H1 (cell line): ENCODE data around the gene NBAS. TPM values are rescaled to one million over a fixed set of nuclear protein-coding genes. Genes with fewer than 3 reads are reported as not detected.

ENCODE experiments used
- CTCF ChIA-PET: fragments of 300-600 bp; sonication (Branson Sonifier 250); formaldehyde crosslinking; loops from one replicate; lab custom pipeline; 2021; ENCODE audit not compliant: partially characterized antibody; lab: Charles Lee
- POLR2A ChIA-PET: fragments of 300-600 bp; sonication (Branson Sonifier 250); formaldehyde crosslinking; loops from one replicate; lab custom pipeline; 2021; ENCODE audit warnings: inconsistent platforms; ENCODE audit not compliant: partially characterized antibody; lab: Charles Lee
- DNase-seq, 2 experiments: peaks; one replicate each; pipeline versions ENCODE4 v3.0.0 to v3.0.0-alpha.2; 2010 to 2022; ENCODE audit warnings: low spot score in 2 of 2, low read depth in 1 of 2, mixed read lengths in 1 of 2
- FAIRE-seq: peaks from 2 replicates; lab custom pipeline; 2011; peaks lifted over from hg19 to GRCh38; lab: Jason Lieb, UNC
- H2AFZ ChIP-seq: 2 replicates; pipeline ENCODE4 v1.8.1; 2012; ENCODE audit warnings: low read length, inconsistent platforms
- H2AK5ac ChIP-seq: 2 replicates; pipeline ENCODE4 v1.6.1; 2013; ENCODE audit warnings: low read depth, low read length
- H2BK120ac ChIP-seq: replicated peaks from 2 replicates; pipeline ENCODE3; 2013; ENCODE audit warnings: low read depth, low read length, inconsistent platforms
- H2BK12ac ChIP-seq: 2 replicates; pipeline ENCODE4 v1.6.1; 2013; ENCODE audit warnings: low read depth, low read length
- H2BK15ac ChIP-seq: 2 replicates; pipeline ENCODE4 v1.6.1; 2013; ENCODE audit warnings: low read length
- H2BK20ac ChIP-seq: 2 replicates; pipeline ENCODE4 v1.6.1; 2013; ENCODE audit warnings: low read length
- H2BK5ac ChIP-seq: 2 replicates; pipeline ENCODE4 v1.6.1; 2013; ENCODE audit warnings: low read depth, low read length
- H3K14ac ChIP-seq: 2 replicates; pipeline ENCODE4 v1.6.1; 2013; ENCODE audit warnings: inconsistent platforms; ENCODE audit not compliant: insufficient read length
- H3K18ac ChIP-seq: 2 replicates; pipeline ENCODE4 v1.6.1; 2013; ENCODE audit warnings: low read length; ENCODE audit errors: extremely low read depth
- H3K23ac ChIP-seq: 2 replicates; pipeline ENCODE4 v1.6.1; 2013; ENCODE audit warnings: inconsistent platforms; ENCODE audit not compliant: insufficient read length
- H3K23me2 ChIP-seq: 2 replicates; pipeline ENCODE4 v1.6.1; 2013; ENCODE audit warnings: low read depth, low read length
- H3K27ac ChIP-seq: 2 replicates; pipeline ENCODE4 v1.6.1; 2011; ENCODE audit warnings: low read depth, low read length, inconsistent platforms
- H3K27me3 ChIP-seq, 4 experiments: replicated peaks in 1 of 4; 1 replicate in 1 of 4; 2 replicates in 3 of 4; pipeline versions ENCODE4 v1.6.1 to v1.8.1; 2011 to 2013; ENCODE audit warnings: low read length in 3 of 4, mild to moderate bottlenecking in 3 of 4, inconsistent platforms in 2 of 4, mixed read lengths in 2 of 4, moderate library complexity in 1 of 4; ENCODE audit not compliant: control insufficient read depth in 3 of 4, insufficient read depth in 3 of 4; ENCODE audit errors: extremely low read depth in 1 of 4
- H3K36me3 ChIP-seq, 4 experiments: 2 replicates each; pipeline versions ENCODE4 v1.6.1 to v1.8.1; 2011 to 2013; ENCODE audit warnings: mild to moderate bottlenecking in 4 of 4, low read length in 3 of 4, moderate library complexity in 2 of 4, control low read depth in 1 of 4, inconsistent platforms in 1 of 4; ENCODE audit not compliant: insufficient read depth in 4 of 4, control insufficient read depth in 2 of 4
- H3K4ac ChIP-seq: replicated peaks from 2 replicates; pipeline ENCODE3; 2013; ENCODE audit warnings: low read length, low read depth, mixed read lengths, inconsistent platforms; ENCODE audit not compliant: insufficient read length
- H3K4me1 ChIP-seq, 4 experiments: replicated peaks in 1 of 4; 1 replicate in 1 of 4; 2 replicates in 3 of 4; pipeline versions ENCODE4 v1.6.1 to v1.8.1; 2011 to 2013; ENCODE audit warnings: low read length in 3 of 4, inconsistent platforms in 2 of 4, mixed read lengths in 1 of 4; ENCODE audit not compliant: insufficient read depth in 4 of 4, control insufficient read depth in 3 of 4
- H3K4me2 ChIP-seq, 2 experiments: 2 replicates each; pipeline versions ENCODE4 v1.6.1 to v1.8.1; 2011 to 2013; ENCODE audit warnings: low read depth in 2 of 2, low read length in 2 of 2, control low read depth in 1 of 2, inconsistent platforms in 1 of 2, mild to moderate bottlenecking in 1 of 2; ENCODE audit not compliant: insufficient read depth in 1 of 2
- H3K4me3 ChIP-seq, 4 experiments: fragments of 200-600, 300-600 bp in 1 of 4; sonication (generic), shearing (Covaris generic), sonication (Bioruptor Twin) in 1 of 4; 2 replicates each; pipeline versions ENCODE4 v1.5.1 to v1.8.1; 2011 to 2016; ENCODE audit warnings: low read length in 4 of 4, low read depth in 3 of 4, control low read depth in 2 of 4, inconsistent platforms in 2 of 4, mild to moderate bottlenecking in 2 of 4, mixed read lengths in 1 of 4, moderate library complexity in 1 of 4; ENCODE audit not compliant: insufficient read depth in 2 of 4; ENCODE audit errors: extremely low read depth in 1 of 4
- H3K56ac ChIP-seq: replicated peaks from 2 replicates; pipeline ENCODE3; 2013; ENCODE audit warnings: low read depth, mild to moderate bottlenecking, mixed read lengths, low read length, inconsistent platforms; ENCODE audit not compliant: insufficient read length
- H3K79me1 ChIP-seq: 2 replicates; pipeline ENCODE4 v1.6.1; 2013; ENCODE audit warnings: low read depth, low read length, control low read depth
- H3K79me2 ChIP-seq, 2 experiments: 2 replicates each; pipeline versions ENCODE4 v1.6.1 to v1.8.1; 2012 to 2013; ENCODE audit warnings: low read length in 2 of 2, mild to moderate bottlenecking in 2 of 2, inconsistent platforms in 1 of 2; ENCODE audit not compliant: insufficient read depth in 2 of 2, control insufficient read depth in 1 of 2
- H3K9ac ChIP-seq, 4 experiments: replicated peaks in 1 of 4; 1 replicate in 1 of 4; 2 replicates in 3 of 4; pipeline versions ENCODE4 v1.6.1 to v1.8.1; 2011 to 2013; ENCODE audit warnings: low read depth in 3 of 4, low read length in 3 of 4, control low read depth in 2 of 4, mild to moderate bottlenecking in 2 of 4, moderate library complexity in 2 of 4, inconsistent platforms in 1 of 4; ENCODE audit errors: extremely low read depth in 1 of 4
- H3K9me3 ChIP-seq, 2 experiments: 2 replicates each; pipeline versions ENCODE4 v1.6.1 to v1.8.1; 2012 to 2013; ENCODE audit warnings: mild to moderate bottlenecking in 2 of 2, moderate library complexity in 2 of 2, control low read depth in 1 of 2, inconsistent platforms in 1 of 2, low read depth in 1 of 2, low read length in 1 of 2, mixed read lengths in 1 of 2; ENCODE audit not compliant: insufficient read depth in 2 of 2
- H4K20me1 ChIP-seq, 2 experiments: replicated peaks in 1 of 2; 2 replicates each; pipeline versions ENCODE3 to v1.8.1; 2011 to 2013; ENCODE audit warnings: inconsistent platforms in 2 of 2, low read length in 2 of 2, mild to moderate bottlenecking in 1 of 2; ENCODE audit not compliant: insufficient read depth in 2 of 2, control insufficient read depth in 1 of 2
- H4K5ac ChIP-seq: 2 replicates; pipeline ENCODE4 v1.6.1; 2013; ENCODE audit warnings: low read length, low read depth, mixed read lengths, inconsistent platforms; ENCODE audit not compliant: insufficient read length
- H4K8ac ChIP-seq: 2 replicates; pipeline ENCODE4 v1.8.0; 2013; ENCODE audit warnings: mild to moderate bottlenecking, moderate library complexity, low read length, inconsistent platforms; ENCODE audit not compliant: insufficient read depth; ENCODE audit errors: extremely low read depth
- H4K91ac ChIP-seq: replicated peaks from 2 replicates; pipeline ENCODE3; 2013; ENCODE audit warnings: low read length, mixed read lengths, inconsistent platforms; ENCODE audit not compliant: insufficient read length
- ASH2L ChIP-seq: fragments of 200-600, 300-600 bp; sonication (generic); IDR thresholded peaks from one replicate; pipeline ENCODE4 v1.7.1; 2017; ENCODE audit warnings: low read length
- BACH1 ChIP-seq: IDR thresholded peaks from 2 replicates; pipeline ENCODE4 v1.6.1; 2012; ENCODE audit warnings: low read length, improper control_type of control experiment
- CHD1 ChIP-seq: IDR thresholded peaks from 2 replicates; pipeline ENCODE4 v1.6.1; 2012; ENCODE audit warnings: low read depth, low read length, improper control_type of control experiment
- CHD2 ChIP-seq: IDR thresholded peaks from 2 replicates; pipeline ENCODE4 v1.6.1; 2012; ENCODE audit warnings: low read length, improper control_type of control experiment
- CTBP2 ChIP-seq: IDR thresholded peaks from 2 replicates; pipeline ENCODE4 v1.7.0; 2011; ENCODE audit warnings: borderline replicate concordance, mild to moderate bottlenecking, moderate library complexity, mixed read lengths, low read length; ENCODE audit not compliant: insufficient read depth, insufficient read length
- EZH2 ChIP-seq: fragments of 200-600 bp; sonication (generic); IDR thresholded peaks from 2 replicates; pipeline ENCODE4 v1.7.1; 2012; ENCODE audit warnings: low read depth, mild to moderate bottlenecking, moderate library complexity, low read length, inconsistent platforms; ENCODE audit not compliant: severe bottlenecking
- HDAC6 ChIP-seq: IDR thresholded peaks from one replicate; pipeline ENCODE4 v1.7.1; 2012; ENCODE audit warnings: low read depth, mild to moderate bottlenecking, inconsistent platforms, low read length, moderate library complexity
- KDM1A ChIP-seq: fragments of 200-600, 300-600 bp; sonication (generic); IDR thresholded peaks from 2 replicates; pipeline ENCODE4 v1.7.1; 2016; ENCODE audit warnings: mild to moderate bottlenecking, low read length, borderline replicate concordance
- MAFK ChIP-seq: IDR thresholded peaks from 2 replicates; pipeline ENCODE4 v1.6.1; 2012; ENCODE audit warnings: low read depth, mild to moderate bottlenecking, improper control_type of control experiment, low read length
- RBBP5 ChIP-seq: IDR thresholded peaks from 2 replicates; pipeline ENCODE4 v1.7.1; 2012; ENCODE audit warnings: low read depth, mild to moderate bottlenecking, inconsistent platforms, low read length, moderate library complexity, borderline replicate concordance
- SIN3A ChIP-seq, 2 experiments: IDR thresholded peaks in 1 of 2; conservative IDR thresholded peaks in 1 of 2; 2 replicates each; pipeline ENCODE4 v1.6.1; 2011 to 2012; ENCODE audit warnings: low read length in 2 of 2, improper control_type of control experiment in 1 of 2, low read depth in 1 of 2, mild to moderate bottlenecking in 1 of 2
- SP2 ChIP-seq: IDR thresholded peaks from 2 replicates; pipeline ENCODE4 v1.6.1; 2012; ENCODE audit warnings: mild to moderate bottlenecking, low read length, inconsistent platforms
- SP4 ChIP-seq: IDR thresholded peaks from 2 replicates; pipeline ENCODE4 v1.6.1; 2012; ENCODE audit warnings: low read length, inconsistent platforms
- TBP ChIP-seq: IDR thresholded peaks from 2 replicates; pipeline ENCODE4 v1.6.1; 2011; ENCODE audit warnings: low read depth, low read length, improper control_type of control experiment
- WGBS, 2 experiments: shearing (Covaris generic) in 1 of 2; methylation state at CpG; one replicate each; pipeline versions ENCODE4 v1.1.6 to v1.1.7; 2013 to 2015; ENCODE audit warnings: low lambda C conversion rate in 2 of 2, mixed read lengths in 2 of 2, inconsistent platforms in 1 of 2, low coverage in 1 of 2, missing lambda C conversion rate in 1 of 2; ENCODE audit not compliant: insufficient replicate concordance in 2 of 2, insufficient coverage in 1 of 2, insufficient read length in 1 of 2; ENCODE audit errors: extremely low coverage in 1 of 2, missing lambda C conversion rate in 1 of 2; 5-methylcytosine and 5-hydroxymethylcytosine counted together
- polyA plus RNA-seq, 7 experiments: library from polyadenylated mRNA; depleted of rRNA in 3 of 7; stranded (reverse) in 5 of 7; unstranded in 2 of 7; fragments of >200 nt in 5 of 7; fragments of 200-250 nt in 2 of 7; gene quantifications; 1 replicate in 5 of 7; 2 replicates in 1 of 7; 4 replicates in 1 of 7; pipeline versions ENCODE4 v1.2.1 to v1.2.3, GENCODE V29; 2011 to 2013; ENCODE audit warnings: missing spikeins in 2 of 7, mixed read lengths in 2 of 7
- total RNA-seq: library from RNA; stranded (reverse); fragmentation: NEBNext Ultra II Directional; extraction: Animal tissue kit (Norgen Biotek cat#: 25700); gene quantifications from 2 replicates; pipeline ENCODE4 v1.2.1, GENCODE V29; 2021

The NBAS gene
- total and polyA plus RNA-seq, 2 of the 8 experiments (the other 6 are each of a cell fraction or from before 2014, with no cell fraction given): 19.6 to 34.8 TPM

- ChIA-PET CTCF (interaction anchor here (1.5 kb wide), 1 partner anchor 92 kb away, joined by 3 read pairs; no protein-coding TSS in a partner anchor), POLR2A (interaction anchor here (0.6 kb wide), 1 partner anchor 255 kb away, joined by 3 read pairs; no protein-coding TSS in a partner anchor)
- no peak overlapping the region for H2BK20ac ChIP-seq
These were observed 309.4 kb downstream of the NBAS start for GRCh38 chr2:15251753-15252152.

More at GRCh38 chr2:15251753-15252152, 309.4 kb downstream of the NBAS start:
- no peak overlapping the region for H3K9ac ChIP-seq
- DNase-seq (no peak), FAIRE-seq (no peak)
- H3K4me1 ChIP-seq: no peaks in the 10 kb centered on the region
- no peak overlapping the region for H2BK15ac ChIP-seq
- H3K14ac ChIP-seq: no peak overlapping the region
- H4K8ac ChIP-seq: no peak overlapping the region
- no peak overlapping the region for H3K18ac ChIP-seq
- H4K91ac ChIP-seq: no peak overlapping the region
- no peak overlapping the region for H2BK120ac ChIP-seq
- H3K27ac ChIP-seq: no peak overlapping the region
- H3K9me3 ChIP-seq: no peaks in the 10 kb centered on the region
- H2BK5ac ChIP-seq: no peak overlapping the region
- no peaks in the 10 kb centered on the region for H3K27me3 ChIP-seq
- no peak overlapping the region for H2BK12ac ChIP-seq
- H3K79me2 ChIP-seq: no peaks in the 10 kb centered on the region
- WGBS, 2 experiments: 84% methylated on average over 3 of the region's 3 CpGs; no CpG with 5 or more reads in 1 of the 2 experiments
- TF ChIP-seq SIN3A (conservative IDR thresholded peaks at IDR 0.05 in 1 of 2, IDR thresholded peaks at IDR 0.05 in 1 of 2; ENCODE audit: low read depth in 1 of 2, low read length in 2 of 2) (no peak), ASH2L (no peak), TBP (no peak), CHD2 (no peak), CTBP2 (no peak), KDM1A (no peak), SP2 (no peak), SP4 (no peak), RBBP5 (no peak), MAFK (no peak), EZH2 (no peak), CHD1 (no peak), BACH1 (no peak), HDAC6 (no peak)
- no peak overlapping the region for H3K23ac ChIP-seq
- no peak overlapping the region for H3K56ac ChIP-seq
- H3K4me3 ChIP-seq: no peak overlapping the region
- no peak overlapping the region for H3K4me2 ChIP-seq
- no peaks in the 10 kb centered on the region for H3K23me2 ChIP-seq
- H2AK5ac ChIP-seq: no peak overlapping the region
- no peak overlapping the region for H4K5ac ChIP-seq
- H3K4ac ChIP-seq: no peak overlapping the region
- H2AFZ ChIP-seq: no peak overlapping the region
- H4K20me1 ChIP-seq: no peaks in the 10 kb centered on the region
- no peaks in the 10 kb centered on the region for H3K36me3 ChIP-seq
- no peaks in the 10 kb centered on the region for H3K79me1 ChIP-seq
